Raji (cell line): ENCODE results near the gene RAB29.

Experiments used
- POLR2A ChIP-seq: IDR thresholded peaks from 2 replicates; pipeline ENCODE4 v1.6.1; 2011; ENCODE audit warnings: low read depth, low read length, control low read depth; ENCODE audit not compliant: insufficient read depth

The RAB29 gene

GRCh38 chr1:205754857-205755256, 20.4 kb downstream of the RAB29 start:
- TF ChIP-seq POLR2A = no peak

GRCh38 chr1:205751036-205751651, 24.1 kb downstream of the RAB29 start:
- no peak for TF ChIP-seq POLR2A

GRCh38 chr1:205750138-205751035, 24.9 kb downstream of the RAB29 start, which contains the start of gene NUCKS1:
NUCKS1 (minus strand) TSS chr1:205750182; CDS start chr1:205749973, 209 bp downstream.
- peak; percentile 52; the same call in 1 of the 2 replicates for TF ChIP-seq POLR2A

DNA sequence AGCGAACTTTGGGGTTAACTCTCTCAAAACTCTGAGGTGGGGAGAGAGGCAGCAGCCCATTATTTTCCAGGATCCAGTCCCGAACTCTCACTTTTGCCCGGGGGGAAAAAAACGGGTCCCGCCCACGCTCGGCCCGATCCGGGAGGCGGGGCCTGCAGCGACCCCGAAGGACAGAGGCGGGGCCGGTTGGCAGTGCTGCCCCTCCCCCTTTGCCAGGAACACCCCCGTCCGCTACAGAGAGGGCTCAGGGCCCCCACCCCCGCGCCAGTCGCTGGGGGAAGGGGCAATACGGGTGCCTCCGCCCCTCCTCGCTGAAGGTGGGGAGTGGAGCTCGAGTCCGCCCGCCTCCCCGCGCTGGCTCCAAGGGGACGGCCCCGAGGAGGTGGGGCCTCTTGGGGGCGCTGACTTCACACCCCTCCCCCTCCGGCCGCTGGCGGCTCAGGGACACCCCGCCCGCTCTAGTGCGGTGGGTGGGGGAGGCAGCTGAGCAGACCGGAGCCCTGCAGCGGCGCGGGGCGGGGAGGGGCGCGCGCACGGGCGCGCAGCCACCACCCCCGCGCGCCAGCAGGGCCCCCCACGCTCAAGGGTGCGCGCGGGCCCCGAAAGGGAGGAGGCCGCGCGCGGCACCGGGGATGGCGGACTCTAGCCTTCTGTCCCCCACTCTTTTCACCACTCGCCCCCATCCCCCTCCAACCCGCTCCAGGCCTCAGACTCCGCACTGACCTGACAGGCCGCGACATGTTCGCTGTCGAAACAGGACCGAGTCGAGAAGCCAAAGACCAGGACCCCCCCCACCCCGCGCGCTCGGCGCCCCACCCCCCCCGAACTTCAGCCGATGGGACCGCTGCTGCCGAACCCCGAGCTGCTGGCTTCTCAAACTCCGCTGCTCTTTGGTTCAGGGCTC, 25.8 kb downstream of the RAB29 start:
- peak; percentile 54 for TF ChIP-seq POLR2A

DNA sequence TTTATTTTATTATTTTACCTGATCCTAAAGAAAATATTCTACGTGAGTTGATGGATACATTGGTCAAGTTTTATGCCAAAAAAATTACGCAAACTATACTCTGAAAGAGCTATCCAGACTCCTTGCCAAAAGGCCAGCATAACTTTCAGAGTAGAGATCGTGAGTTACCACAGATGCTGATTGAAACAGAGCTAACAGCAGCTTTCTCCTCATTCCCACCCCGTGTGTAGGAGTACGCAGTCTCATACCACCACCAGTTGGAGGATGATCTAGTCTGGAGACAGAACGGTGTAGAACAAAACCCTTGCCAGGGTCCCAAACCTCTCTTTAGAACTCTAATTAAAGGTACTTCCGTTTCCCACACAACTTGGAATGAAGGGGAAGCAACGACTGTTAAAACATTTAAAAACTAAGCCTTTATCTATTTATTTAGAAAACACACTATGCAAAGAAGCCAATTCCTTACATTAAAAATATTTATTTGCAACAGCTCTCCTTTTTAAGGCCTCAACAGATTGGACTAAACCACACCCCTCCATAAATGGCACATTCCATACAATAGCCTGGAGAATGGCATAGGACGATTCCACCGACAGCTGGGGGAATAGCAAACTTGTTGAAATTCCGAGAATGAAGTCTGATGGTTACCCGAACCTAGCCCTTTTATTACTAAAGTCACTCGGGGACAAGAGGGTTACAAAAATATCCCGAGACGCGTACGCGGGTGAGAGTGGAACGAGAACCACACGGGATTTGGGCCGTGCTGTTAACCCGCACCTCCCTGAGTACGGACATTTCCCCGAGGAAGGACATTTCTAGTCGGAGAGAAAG, 26.7 kb downstream of the RAB29 start:
- TF ChIP-seq POLR2A = no peak

DNA sequence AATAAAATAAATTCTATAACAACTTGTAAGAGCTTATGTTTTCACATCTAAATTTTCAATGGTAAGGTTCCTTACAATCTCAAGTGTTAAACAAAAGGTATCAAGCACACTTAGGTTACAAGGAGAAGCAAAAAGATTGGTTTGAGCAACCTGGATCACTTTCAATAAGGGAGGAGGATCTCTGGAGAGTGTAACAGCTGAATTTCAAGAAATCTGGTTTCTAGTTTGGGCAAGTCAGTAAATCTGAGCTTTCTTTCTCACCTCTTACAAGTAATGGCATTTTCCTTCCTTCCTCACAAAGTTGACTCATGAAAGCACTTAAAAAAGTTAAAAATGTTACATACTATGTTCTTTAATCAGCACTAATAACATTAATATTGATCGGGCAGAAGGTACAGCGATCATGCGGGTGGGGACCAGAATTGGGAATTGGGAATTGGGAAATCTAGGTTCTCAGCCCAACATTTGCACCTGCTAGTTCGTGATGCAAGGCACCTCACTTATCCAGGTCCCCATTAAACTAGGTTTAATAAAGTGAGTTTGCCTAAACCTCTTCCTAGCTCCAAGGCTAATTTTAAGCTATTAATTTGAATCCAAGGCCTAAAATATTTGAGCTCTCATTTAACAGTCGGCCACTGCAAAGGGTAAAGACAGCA, 28.4 kb downstream of the RAB29 start:
- TF ChIP-seq POLR2A = no peak

GRCh38 chr1:205744403-205744802, 30.9 kb downstream of the RAB29 start:
- no peak for TF ChIP-seq POLR2A

- TF ChIP-seq POLR2A = no peak
Observed at GRCh38 chr1:205743977-205744376, 31.3 kb downstream of the RAB29 start.

- no peak for TF ChIP-seq POLR2A
Observed at GRCh38 chr1:205741681-205742080, 33.6 kb downstream of the RAB29 start.

DNA sequence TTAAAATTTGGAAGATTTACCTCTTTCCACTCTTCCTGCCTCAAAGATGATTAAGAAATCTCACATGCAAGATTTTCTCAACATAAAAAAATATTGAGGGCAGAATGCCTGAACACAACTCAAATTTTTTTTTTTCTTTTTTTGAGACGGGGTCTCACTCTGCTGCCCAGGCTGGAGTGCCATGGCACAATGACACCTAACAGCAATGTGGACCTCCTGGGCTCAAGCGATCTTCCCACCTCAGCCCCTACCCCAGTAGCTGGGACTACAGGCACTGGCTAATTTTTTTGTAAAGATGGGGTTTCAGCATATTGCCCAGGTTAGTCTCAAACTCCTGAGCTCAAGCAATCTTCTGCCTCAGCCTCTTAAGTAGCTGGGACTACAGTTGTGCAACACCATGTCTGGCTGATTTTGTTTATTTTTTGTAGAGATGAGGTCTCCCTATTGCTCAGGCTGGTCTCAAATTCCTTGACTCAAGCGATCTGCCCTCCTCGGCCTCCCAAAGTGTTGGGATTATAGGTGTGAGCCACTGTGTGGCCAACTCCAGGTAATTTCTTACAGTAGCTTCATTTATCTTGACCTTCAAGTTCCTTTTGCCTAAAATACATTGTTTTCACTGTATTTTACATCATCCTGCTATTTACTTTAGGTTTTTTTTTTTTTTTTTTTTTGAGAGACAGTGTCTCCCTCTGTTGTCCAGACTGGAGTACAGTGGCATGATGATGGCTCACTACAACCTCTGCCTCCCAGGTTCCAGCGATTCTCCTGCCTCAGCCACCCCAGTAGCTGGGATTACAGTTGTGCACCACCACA, 35.7 kb downstream of the RAB29 start:
- no peak for TF ChIP-seq POLR2A

DNA sequence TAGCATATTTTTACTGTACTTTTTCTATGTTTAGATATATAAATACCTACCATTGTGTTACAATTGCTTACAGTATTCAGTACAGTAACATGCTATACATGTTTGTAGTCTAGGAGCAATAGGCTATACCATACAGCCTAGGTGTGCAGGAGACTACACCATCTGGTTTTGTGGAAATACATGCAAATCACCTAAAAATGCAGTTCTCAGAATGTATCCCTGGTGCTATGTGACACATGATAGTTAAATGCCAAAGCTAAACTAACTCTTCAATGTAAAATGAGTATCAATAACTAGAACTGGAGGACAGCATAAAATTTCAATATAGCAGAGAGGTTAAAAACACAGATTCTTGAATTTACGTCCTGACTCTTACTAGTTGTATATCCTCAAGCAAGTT, 40.1 kb downstream of the RAB29 start:
- TF ChIP-seq POLR2A = no peak

GRCh38 chr1:205733438-205734175, 41.7 kb downstream of the RAB29 start:
- no peak for TF ChIP-seq POLR2A
